Thoracic aorta endothelial cell (primary cell): ENCODE data around the gene RPL10L. TPM values are rescaled to one million over a fixed set of nuclear protein-coding genes. Genes with fewer than 3 reads are reported as not detected.

ENCODE experiments used
- total RNA-seq: library from RNA; depleted of rRNA; stranded (reverse); fragments of >200 nt; gene quantifications from 2 replicates; pipeline ENCODE4 v1.2.3, GENCODE V29; 2012

RPL10L gene
- total RNA-seq: not detected in 2 replicates

GRCh38 chr14:46651526-46652144 is at the start of gene RPL10L:
RPL10L (minus strand) TSS chr14:46651781; CDS start chr14:46651736, 45 bp downstream.

